Measurements from ENCODE around the gene USH2A. TPM values are rescaled to one million over a fixed set of nuclear protein-coding genes. Genes with fewer than 3 reads are reported as not detected.

USH2A gene
- total and polyA plus RNA-seq, 8 donors, result 0.37 to 0.58 TPM; not detected in 6

GRCh38 chr1:216258386-216258785, 164.9 kb downstream of the USH2A start:
- no peak for DNase-seq
- 70 to 80% (median 75%) methylated on average over 3 of the region's 3 CpGs for WGBS, 5 donors
- H3K4me1 ChIP-seq, result no peaks in the 10 kb centered on the region
- intact Hi-C loops (cut with DNase I; ENCODE audit: low total_unique reads), result no loop called here
- no peak overlapping the region for H3K4me3 ChIP-seq
- no peak for TF ChIP-seq POLR2A (IDR thresholded peaks at IDR 0.05)
- TF ChIP-seq EP300 (IDR thresholded peaks at IDR 0.05), result no peak
- no peak for TF ChIP-seq POLR2AphosphoS5 (IDR thresholded peaks at IDR 0.05)
- no peak for TF ChIP-seq CTCF (IDR thresholded peaks at IDR 0.05)
- peaks cover 0 to 3% (median 0%) of the 10 kb centered on the region in 4 donors for H3K9me3 ChIP-seq
- no peaks in the 10 kb centered on the region for H3K36me3 ChIP-seq
- no peak overlapping the region for H3K27ac ChIP-seq
- H3K27me3 ChIP-seq, result no peaks in the 10 kb centered on the region

- H3K9me3 ChIP-seq, result no peaks in the 10 kb centered on the region
- no peaks in the 10 kb centered on the region for H3K36me3 ChIP-seq
- intact Hi-C loops (cut with DNase I; ENCODE audit: low total_unique reads), result no loop called here
- H3K27ac ChIP-seq, result no peak overlapping the region
- H3K4me3 ChIP-seq, result no peak overlapping the region
- DNase-seq, result no peak
- no peaks in the 10 kb centered on the region for H3K4me1 ChIP-seq
- H3K27me3 ChIP-seq, result no peaks in the 10 kb centered on the region
- no peak for TF ChIP-seq POLR2A (IDR thresholded peaks at IDR 0.05)
- no peak for TF ChIP-seq CTCF (IDR thresholded peaks at IDR 0.05)
- TF ChIP-seq EP300 (IDR thresholded peaks at IDR 0.05), result no peak
- no peak for TF ChIP-seq POLR2AphosphoS5 (IDR thresholded peaks at IDR 0.05)
- 84 to 89% (median 85%) methylated on average over 5 of the region's 5 CpGs for WGBS, 5 donors
Observed at GRCh38 chr1:216250861-216251260, 172.4 kb downstream of the USH2A start.

GRCh38 chr1:216248628-216249027, 174.6 kb downstream of the USH2A start:
- Histone ChIP-seq H3K36me3 (no peaks in the 10 kb centered on the region), H3K4me1 (no peaks in the 10 kb centered on the region), H3K4me3 (no peak overlapping the region), H3K27ac (no peak overlapping the region), H3K27me3 (no peaks in the 10 kb centered on the region), H3K9me3 (no peaks in the 10 kb centered on the region)
- TF ChIP-seq CTCF (IDR thresholded peaks at IDR 0.05), result no peak
- TF ChIP-seq POLR2AphosphoS5 (IDR thresholded peaks at IDR 0.05), result no peak
- TF ChIP-seq EP300 (IDR thresholded peaks at IDR 0.05), result no peak
- no peak for TF ChIP-seq POLR2A (IDR thresholded peaks at IDR 0.05)
- intact Hi-C loops (cut with DNase I; ENCODE audit: low total_unique reads), result no loop called here
- WGBS, 5 donors, result 85 to 93% (median 90%) methylated on average over 3 of the region's 3 CpGs
- DNase-seq, result no peak

- Histone ChIP-seq H3K4me1 (no peaks in the 10 kb centered on the region), H3K36me3 (no peaks in the 10 kb centered on the region), H3K27me3 (no peaks in the 10 kb centered on the region), H3K27ac (no peak overlapping the region), H3K9me3 (no peaks in the 10 kb centered on the region), H3K4me3 (no peak overlapping the region)
- 57 to 86% (median 84%) methylated on average over 1 of the region's 1 CpG for WGBS, 5 donors
- DNase-seq, result no peak
- intact Hi-C loops (cut with DNase I; ENCODE audit: low total_unique reads), result no loop called here
- no peak for TF ChIP-seq EP300 (IDR thresholded peaks at IDR 0.05)
Observed at GRCh38 chr1:216247937-216248336, 175.3 kb downstream of the USH2A start.

- intact Hi-C loops (cut with DNase I; ENCODE audit: low total_unique reads), result no loop called here
- no peaks in the 10 kb centered on the region for H3K4me1 ChIP-seq
- no peak overlapping the region for H3K4me3 ChIP-seq
- WGBS, 5 donors, result 64 to 77% (median 72%) methylated on average over 4 of the region's 4 CpGs
- H3K9me3 ChIP-seq, result no peaks in the 10 kb centered on the region
- no peak overlapping the region for H3K27ac ChIP-seq
- H3K36me3 ChIP-seq, result no peaks in the 10 kb centered on the region
- H3K27me3 ChIP-seq, result no peaks in the 10 kb centered on the region
- TF ChIP-seq CTCF (IDR thresholded peaks at IDR 0.05), result no peak
- no peak for TF ChIP-seq POLR2A (IDR thresholded peaks at IDR 0.05)
- TF ChIP-seq POLR2AphosphoS5 (IDR thresholded peaks at IDR 0.05), result no peak
- no peak for TF ChIP-seq EP300 (IDR thresholded peaks at IDR 0.05)
- no peak for DNase-seq
Observed at GRCh38 chr1:216246577-216247203, 176.6 kb downstream of the USH2A start.
